Cerebellar cortex (tissue), 1 donor: ENCODE measurements around the gene IMPA2.
"Not testable (repeated sequence)": the region's sequence is repeated elsewhere in the genome, so short reads cannot be mapped to it uniquely, and the experiment has no call there.

Experiments
- DNase-seq: peaks from one replicate; pipeline ENCODE4 v3.0.0-alpha.2; 2015; ENCODE audit warnings: low spot score

IMPA2 gene

GRCh38 chr18:12049978-12050811, 68.9 kb downstream of the IMPA2 start:
- no peak for DNase-seq

- DNase-seq: no peak
Observed at GRCh38 chr18:12052866-12053265, 71.6 kb downstream of the IMPA2 start.

- no peak for DNase-seq
Observed at GRCh38 chr18:12053289-12053688, 72.0 kb downstream of the IMPA2 start.

GRCh38 chr18:12056034-12056883, 75.0 kb downstream of the IMPA2 start:
- DNase-seq: no peak

- DNase-seq: no peak
Observed at GRCh38 chr18:12056884-12057402, 75.6 kb downstream of the IMPA2 start.

- no peak for DNase-seq
Observed at GRCh38 chr18:12057419-12058039, 76.2 kb downstream of the IMPA2 start.

- no peak for DNase-seq
Observed at GRCh38 chr18:12059334-12060181, 78.3 kb downstream of the IMPA2 start.

- DNase-seq: no peak
Observed at GRCh38 chr18:12060182-12060870, 79.0 kb downstream of the IMPA2 start.

GRCh38 chr18:12061685-12062084, 80.4 kb downstream of the IMPA2 start:
- DNase-seq: no peak

- DNase-seq: no peak
Observed at GRCh38 chr18:12062974-12063373, 81.7 kb downstream of the IMPA2 start.

GRCh38 chr18:12064086-12064763, 82.9 kb downstream of the IMPA2 start:
- DNase-seq: no peak

- DNase-seq: no peak
Observed at GRCh38 chr18:12065397-12065796, 84.1 kb downstream of the IMPA2 start.

GRCh38 chr18:12066910-12067511, 85.7 kb downstream of the IMPA2 start:
- DNase-seq: no peak

- no peak for DNase-seq
Observed at GRCh38 chr18:12067671-12068070, 86.4 kb downstream of the IMPA2 start.

- not testable (repeated sequence) for DNase-seq
Observed at GRCh38 chr18:12068316-12068949, 87.1 kb downstream of the IMPA2 start.

- DNase-seq: no peak
Observed at GRCh38 chr18:12068950-12069320, 87.6 kb downstream of the IMPA2 start.

- not testable (repeated sequence) for DNase-seq
Observed at GRCh38 chr18:12071066-12071465, 89.8 kb downstream of the IMPA2 start.

GRCh38 chr18:12072996-12073395, 91.7 kb downstream of the IMPA2 start:
- DNase-seq: no peak

GRCh38 chr18:12074736-12075135, 93.4 kb downstream of the IMPA2 start:
- DNase-seq: peak; percentile 30
